Astrocyte of the cerebellum (primary cell): ENCODE measurements around the gene OPRM1.
"Not testable (repeated sequence)": the region's sequence is repeated elsewhere in the genome, so short reads cannot be mapped to it uniquely, and the experiment has no call there.

Source experiments
- DNase-seq: peaks from one replicate; pipeline ENCODE4 v3.0.0-alpha.2; 2011; ENCODE audit warnings: low read depth
- H3K4me3 ChIP-seq: 2 replicates; pipeline ENCODE4 v1.5.1; 2011; ENCODE audit warnings: mild to moderate bottlenecking, low read depth, low read length, moderate library complexity
- in situ Hi-C: cut with HindIII; loops from 2 replicates; pipeline ENCODE4 v1.10.0; 2017; ENCODE audit warnings: low sequenced_read_pairs
- TF ChIP-seq, protein P1 (sequence below): IDR thresholded peaks from 2 replicates; pipeline ENCODE4 v1.5.1; 2012; ENCODE audit warnings: low read length, low read depth, moderate library complexity, mild to moderate bottlenecking; ENCODE audit errors: missing control alignments

Gene OPRM1

DNA sequence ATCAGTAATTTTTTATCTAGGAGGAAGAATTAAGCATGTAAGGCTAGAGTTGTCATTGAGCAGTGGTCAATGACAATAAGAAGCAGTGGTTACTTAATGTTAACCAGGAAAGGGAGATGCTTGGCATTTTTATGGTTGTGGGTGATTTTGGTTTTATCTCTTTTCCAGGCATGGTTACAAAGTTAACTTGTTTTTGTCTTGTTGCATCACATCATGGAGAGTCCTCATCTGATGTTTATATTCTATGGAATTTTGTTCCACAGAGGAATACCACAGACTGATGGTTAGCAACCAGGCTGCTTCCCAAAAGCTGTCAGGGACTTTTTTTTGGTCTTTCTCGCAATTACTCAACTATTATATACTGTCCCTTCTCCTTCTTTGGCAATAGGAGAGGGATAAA is 32.7 kb downstream of the OPRM1 start:
- in situ Hi-C loops = no loop called here
- TF ChIP-seq, protein P1, sequence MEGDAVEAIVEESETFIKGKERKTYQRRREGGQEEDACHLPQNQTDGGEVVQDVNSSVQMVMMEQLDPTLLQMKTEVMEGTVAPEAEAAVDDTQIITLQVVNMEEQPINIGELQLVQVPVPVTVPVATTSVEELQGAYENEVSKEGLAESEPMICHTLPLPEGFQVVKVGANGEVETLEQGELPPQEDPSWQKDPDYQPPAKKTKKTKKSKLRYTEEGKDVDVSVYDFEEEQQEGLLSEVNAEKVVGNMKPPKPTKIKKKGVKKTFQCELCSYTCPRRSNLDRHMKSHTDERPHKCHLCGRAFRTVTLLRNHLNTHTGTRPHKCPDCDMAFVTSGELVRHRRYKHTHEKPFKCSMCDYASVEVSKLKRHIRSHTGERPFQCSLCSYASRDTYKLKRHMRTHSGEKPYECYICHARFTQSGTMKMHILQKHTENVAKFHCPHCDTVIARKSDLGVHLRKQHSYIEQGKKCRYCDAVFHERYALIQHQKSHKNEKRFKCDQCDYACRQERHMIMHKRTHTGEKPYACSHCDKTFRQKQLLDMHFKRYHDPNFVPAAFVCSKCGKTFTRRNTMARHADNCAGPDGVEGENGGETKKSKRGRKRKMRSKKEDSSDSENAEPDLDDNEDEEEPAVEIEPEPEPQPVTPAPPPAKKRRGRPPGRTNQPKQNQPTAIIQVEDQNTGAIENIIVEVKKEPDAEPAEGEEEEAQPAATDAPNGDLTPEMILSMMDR = no peak
- DNase-seq = no peak
- H3K4me3 ChIP-seq = no peak overlapping the region

DNA sequence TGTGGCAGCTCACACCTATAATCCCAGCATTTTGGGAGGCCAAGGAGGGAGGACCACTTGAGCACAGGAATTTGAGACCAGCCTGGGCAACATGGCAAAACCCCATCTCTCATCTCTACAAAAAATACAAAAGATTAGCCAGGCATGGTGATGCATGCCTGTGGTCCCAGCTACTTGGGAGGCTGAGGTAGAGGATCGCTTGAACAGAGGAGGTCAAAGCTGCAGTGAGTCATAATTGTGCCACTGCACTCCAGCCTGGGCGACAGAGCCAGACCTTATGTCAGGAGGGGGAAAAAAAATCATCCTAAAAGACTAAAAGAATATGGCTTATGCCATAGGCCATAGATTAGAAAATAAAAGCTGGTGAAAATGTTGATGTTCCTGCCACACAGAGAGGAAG is 39.6 kb downstream of the OPRM1 start:
- in situ Hi-C loops, DNase-seq, H3K4me3 ChIP-seq: not testable (repeated sequence)

DNA sequence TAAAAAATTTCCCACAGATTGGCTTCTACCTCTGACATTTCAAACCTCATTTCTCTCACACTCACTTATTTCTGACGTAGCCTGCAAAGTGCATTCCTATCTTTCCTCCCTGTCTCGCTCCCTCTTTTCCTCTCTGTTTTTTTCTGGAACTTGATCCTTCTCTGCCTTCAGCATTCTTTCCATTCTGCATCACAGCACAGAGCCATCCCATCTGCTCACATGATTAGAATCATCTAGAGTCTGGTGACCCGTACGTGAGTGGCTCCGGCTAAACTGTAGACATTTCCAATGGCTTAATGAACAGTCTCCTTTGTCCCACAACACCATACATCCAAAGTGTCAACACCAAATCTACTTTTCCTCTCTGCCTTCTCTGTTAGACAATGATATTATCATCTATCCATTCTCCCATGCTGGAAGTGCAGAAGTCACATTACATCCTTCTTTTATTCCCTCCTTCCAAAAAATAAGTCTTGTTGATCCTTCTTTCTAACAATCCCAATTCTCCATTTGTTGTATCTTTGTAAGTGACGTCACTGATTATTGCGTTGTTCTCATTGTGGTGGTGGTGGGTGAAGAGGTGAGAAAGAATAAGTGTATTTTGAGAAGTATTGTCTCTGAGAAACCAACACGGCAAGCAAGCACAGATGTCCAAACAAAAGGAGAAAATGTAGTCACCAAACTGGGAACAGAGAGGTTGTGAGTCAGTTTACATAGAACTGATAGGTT is 41.6 kb downstream of the OPRM1 start:
- no peak for DNase-seq
- TF ChIP-seq, protein P1 = no peak
- in situ Hi-C loops = no loop called here

DNA sequence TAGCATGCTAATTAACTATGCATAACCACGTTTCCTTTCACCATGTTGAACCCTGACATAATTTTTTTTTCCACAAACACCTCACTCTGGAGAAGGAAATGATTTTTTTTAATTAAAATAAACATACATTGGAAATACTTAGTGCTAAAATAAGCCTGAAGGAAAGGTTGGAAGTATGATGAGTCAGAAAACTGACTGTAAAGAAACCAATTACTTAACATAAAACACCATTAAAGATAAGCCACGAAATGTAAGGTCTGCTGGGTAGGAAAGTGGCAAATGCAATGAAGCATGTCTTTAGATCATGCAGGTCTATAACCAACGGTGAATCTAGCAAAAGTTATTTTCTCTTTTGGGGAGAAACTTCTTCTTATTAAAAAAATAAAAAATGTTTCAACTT is 47.5 kb downstream of the OPRM1 start:
- DNase-seq = no peak
- TF ChIP-seq, protein P1 = no peak
- H3K4me3 ChIP-seq = no peak overlapping the region
- in situ Hi-C loops = no loop called here

More for the DNA sequence above, 41.6 kb downstream of the OPRM1 start:
- no peak overlapping the region for H3K4me3 ChIP-seq

DNA sequence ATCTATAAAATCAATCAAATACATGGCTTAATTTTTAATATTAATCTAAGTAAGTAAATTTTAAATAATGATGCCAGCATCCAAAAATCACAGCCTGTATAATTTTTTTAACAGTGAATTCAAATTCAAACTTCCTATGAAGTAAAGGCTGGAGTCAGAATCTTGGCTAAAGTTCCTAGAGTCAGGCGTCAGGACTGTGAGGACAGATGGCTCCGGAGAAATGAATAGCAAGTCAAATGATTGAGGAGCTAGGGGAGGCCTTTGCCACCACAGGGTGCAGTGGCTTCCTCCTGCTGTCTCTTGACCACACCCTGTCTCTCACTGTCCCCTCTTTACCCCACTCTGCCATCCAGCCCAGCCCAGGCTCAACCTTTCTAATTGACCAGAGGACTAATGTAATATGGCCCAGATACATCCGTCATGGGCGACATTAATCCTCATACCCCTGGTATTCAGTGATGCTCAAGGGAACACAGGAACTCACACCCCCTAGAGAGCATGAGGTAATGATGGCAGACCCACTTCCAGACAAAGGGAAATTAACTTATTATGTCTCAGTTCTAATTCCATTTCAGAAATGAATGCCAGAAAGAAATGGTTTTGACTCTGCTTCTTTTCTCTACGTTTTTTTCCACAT is 53.4 kb downstream of the OPRM1 start:
- TF ChIP-seq, protein P1 = no peak
- no peak overlapping the region for H3K4me3 ChIP-seq
- in situ Hi-C loops = no loop called here
- no peak for DNase-seq

DNA sequence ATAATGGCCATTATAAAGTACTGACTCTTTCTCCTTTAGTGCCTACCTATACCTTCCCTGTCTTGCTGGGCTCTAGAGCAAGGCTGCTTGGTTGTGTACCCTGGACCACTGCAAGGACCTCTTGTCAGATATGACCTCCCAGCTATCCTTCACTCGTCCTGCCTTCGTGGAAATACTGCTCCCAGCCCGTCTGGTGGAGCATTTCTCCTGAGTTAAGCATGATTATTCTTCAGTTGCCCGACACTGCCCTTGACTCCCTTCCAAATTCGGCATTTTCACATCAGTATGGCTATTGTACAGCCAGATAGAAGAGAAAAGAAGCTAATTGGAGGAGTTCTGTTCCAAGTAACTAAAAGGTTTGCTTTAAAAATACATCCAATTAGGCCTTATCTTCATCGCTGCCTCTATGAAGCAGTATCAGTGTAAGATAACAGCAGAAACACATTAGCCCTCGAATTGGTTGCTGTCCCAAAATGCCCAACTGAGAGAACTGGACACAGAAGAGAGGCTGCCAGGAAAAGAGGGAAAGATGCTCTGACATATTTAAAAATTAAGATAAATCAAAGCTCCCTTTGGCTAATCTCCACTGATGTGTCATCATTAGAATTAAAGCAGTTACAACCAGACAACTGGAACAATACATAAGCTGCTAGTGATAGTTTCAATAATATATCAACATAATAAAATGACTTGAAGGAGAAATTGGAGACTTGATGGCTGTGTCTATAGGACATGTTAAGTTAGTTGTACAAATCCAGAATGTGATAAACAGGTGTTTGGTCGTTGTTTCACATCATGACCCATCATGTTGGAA is 54.4 kb downstream of the OPRM1 start:
- TF ChIP-seq, protein P1 = no peak
- in situ Hi-C loops = no loop called here
- H3K4me3 ChIP-seq = no peak overlapping the region
- DNase-seq = no peak
